ENCODE results near the gene SPC25.
"Not testable (repeated sequence)": the region's sequence is repeated elsewhere in the genome, so short reads cannot be mapped to it uniquely, and the experiment has no call there.

SPC25 gene

GRCh38 chr2:168901003-168901402 is 10.8 kb upstream of the SPC25 start, which contains the start of gene G6PC2:
Gene G6PC2 (plus strand): TSS chr2:168901291. CDS start chr2:168901332, 41 bp downstream.
- DNase-seq: no peak

GRCh38 chr2:168897449-168897848 is 7.2 kb upstream of the SPC25 start:
- DNase-seq: no peak

- no peak for DNase-seq
Observed at GRCh38 chr2:168896783-168897182, 6.6 kb upstream of the SPC25 start.

- no peak for DNase-seq
Observed at GRCh38 chr2:168895771-168896170, 5.5 kb upstream of the SPC25 start.

GRCh38 chr2:168894720-168895119 is 4.5 kb upstream of the SPC25 start:
- DNase-seq: no peak

- DNase-seq: no peak
Observed at GRCh38 chr2:168894101-168894500, 3.9 kb upstream of the SPC25 start.

- DNase-seq: no peak
Observed at GRCh38 chr2:168892327-168892726, 2.1 kb upstream of the SPC25 start.

- no peak for DNase-seq
Observed at GRCh38 chr2:168889635-168890005, 610 bp downstream of the SPC25 start.

- no peak for DNase-seq
Observed at GRCh38 chr2:168884975-168885374, 5.3 kb downstream of the SPC25 start.

- DNase-seq: not testable (repeated sequence)
Observed at GRCh38 chr2:168882163-168882562, 8.1 kb downstream of the SPC25 start.

- DNase-seq: no peak
Observed at GRCh38 chr2:168874368-168875054, 15.7 kb downstream of the SPC25 start.

GRCh38 chr2:168870824-168871223 is 19.4 kb downstream of the SPC25 start:
- not testable (repeated sequence) for DNase-seq

- DNase-seq: not testable (repeated sequence)
Observed at GRCh38 chr2:168870369-168870768, 19.9 kb downstream of the SPC25 start.

- DNase-seq: not testable (repeated sequence)
Observed at GRCh38 chr2:168867164-168867563, 23.1 kb downstream of the SPC25 start.

- DNase-seq: no peak
Observed at GRCh38 chr2:168858146-168858545, 32.1 kb downstream of the SPC25 start.

GRCh38 chr2:168855601-168856000 is 34.6 kb downstream of the SPC25 start:
- DNase-seq: no peak

GRCh38 chr2:168854651-168855050 is 35.6 kb downstream of the SPC25 start:
- no peak for DNase-seq

- no peak for DNase-seq
Observed at GRCh38 chr2:168853471-168853870, 36.8 kb downstream of the SPC25 start.

- DNase-seq: no peak
Observed at GRCh38 chr2:168852481-168852880, 37.7 kb downstream of the SPC25 start.

GRCh38 chr2:168851674-168852320 is 38.4 kb downstream of the SPC25 start:
- DNase-seq: no peak

GRCh38 chr2:168850846-168851245 is 39.4 kb downstream of the SPC25 start:
- no peak for DNase-seq

- DNase-seq: no peak
Observed at GRCh38 chr2:168849610-168850009, 40.6 kb downstream of the SPC25 start.

- no peak for DNase-seq
Observed at GRCh38 chr2:168848225-168848624, 42.0 kb downstream of the SPC25 start.

- no peak for DNase-seq
Observed at GRCh38 chr2:168843253-168843652, 47.0 kb downstream of the SPC25 start.

- no peak for DNase-seq
Observed at GRCh38 chr2:168841445-168841844, 48.8 kb downstream of the SPC25 start.
